AML-193 (cell line): ENCODE measurements around the gene CIAO3.

Experiments used
- DNase-seq, 2 experiments: peaks; one replicate each; lab custom pipeline; 2025; lab: John Stamatoyannopoulos, UW

The CIAO3 gene

DNA sequence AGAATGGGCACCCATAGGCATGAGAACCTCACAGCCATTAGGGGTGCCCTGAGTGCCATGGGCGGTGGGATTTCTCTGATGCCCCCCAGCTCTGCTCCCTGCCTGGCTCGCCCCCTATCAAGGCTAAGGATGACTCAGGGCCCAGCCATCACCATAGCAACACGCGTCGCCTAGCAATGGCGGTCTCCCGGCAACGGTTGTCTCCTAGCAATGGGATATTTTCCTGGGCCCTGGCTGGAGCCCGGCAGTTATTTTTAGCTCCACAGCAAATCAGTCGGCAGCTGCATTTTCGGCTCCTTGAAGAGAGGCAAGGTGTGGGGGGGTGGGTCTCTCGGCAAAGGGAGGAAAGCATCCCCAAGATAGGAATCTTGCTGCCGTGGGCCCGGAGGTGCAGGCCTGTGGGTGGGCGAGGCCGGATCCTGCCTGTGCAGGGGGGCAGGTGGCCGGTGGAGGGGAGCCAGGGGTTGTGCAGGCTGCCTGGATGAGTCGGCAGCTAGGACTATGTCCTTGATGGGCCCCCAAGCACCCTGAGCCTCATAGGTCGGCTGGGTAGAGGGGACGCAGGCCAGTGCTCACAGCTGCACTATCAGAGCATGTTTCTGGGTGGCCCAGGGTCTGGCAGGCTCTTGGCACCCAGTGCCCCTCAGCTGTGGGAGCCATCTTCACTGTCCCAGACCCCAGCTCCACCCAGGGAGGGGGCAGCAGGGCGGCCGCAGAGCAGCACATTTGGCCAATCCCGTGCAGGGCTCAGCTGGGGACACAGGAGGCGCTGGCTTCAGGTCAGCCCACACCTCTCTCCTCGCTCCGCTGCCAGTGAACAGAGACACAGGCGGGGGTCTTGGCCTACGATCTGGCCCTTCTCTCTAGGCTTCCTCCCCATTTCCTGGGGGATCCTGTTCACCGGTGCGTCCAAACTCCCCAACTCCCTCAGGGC, 31.0 kb downstream of the CIAO3 start:
- no peak for DNase-seq

DNA sequence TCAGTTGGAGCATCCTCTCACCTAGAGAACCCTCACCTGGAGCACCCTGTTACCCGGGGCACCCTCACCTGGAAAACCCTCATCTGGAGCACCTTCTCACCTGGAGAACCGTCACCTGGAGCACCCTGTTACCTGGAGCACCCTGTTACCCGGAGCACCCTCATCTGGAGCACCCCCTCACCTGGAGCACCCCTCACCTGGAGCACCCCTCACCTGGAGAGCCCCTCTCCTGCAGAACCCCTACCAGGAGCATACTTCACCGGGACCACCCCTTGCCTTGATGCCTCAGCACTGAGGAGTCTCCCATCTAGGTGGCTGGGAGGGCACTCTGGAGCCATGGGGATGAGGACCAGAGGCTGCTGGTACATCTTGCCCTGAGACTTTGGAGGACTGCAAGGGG, 31.8 kb downstream of the CIAO3 start:
- no peak for DNase-seq

DNA sequence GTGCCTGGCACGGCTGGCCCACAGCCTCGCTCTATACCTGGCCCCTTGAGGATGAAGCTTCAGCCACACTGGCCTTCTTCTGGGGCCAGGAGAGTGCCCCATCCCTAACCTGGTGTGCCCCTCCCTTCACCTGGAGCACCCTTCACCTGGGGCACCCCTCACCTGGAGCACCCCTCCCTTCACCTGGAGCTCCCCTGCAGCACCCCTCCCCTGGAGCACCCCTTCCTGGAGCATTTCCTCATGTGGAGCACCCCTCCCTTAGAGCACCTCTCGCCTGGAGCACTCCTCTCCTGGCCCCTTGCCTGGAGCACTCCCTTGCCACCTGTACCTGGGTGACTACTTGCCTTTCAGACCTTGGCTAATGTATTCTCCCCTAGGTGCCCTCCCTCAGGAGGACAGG, 32.8 kb downstream of the CIAO3 start:
- no peak for DNase-seq

DNA sequence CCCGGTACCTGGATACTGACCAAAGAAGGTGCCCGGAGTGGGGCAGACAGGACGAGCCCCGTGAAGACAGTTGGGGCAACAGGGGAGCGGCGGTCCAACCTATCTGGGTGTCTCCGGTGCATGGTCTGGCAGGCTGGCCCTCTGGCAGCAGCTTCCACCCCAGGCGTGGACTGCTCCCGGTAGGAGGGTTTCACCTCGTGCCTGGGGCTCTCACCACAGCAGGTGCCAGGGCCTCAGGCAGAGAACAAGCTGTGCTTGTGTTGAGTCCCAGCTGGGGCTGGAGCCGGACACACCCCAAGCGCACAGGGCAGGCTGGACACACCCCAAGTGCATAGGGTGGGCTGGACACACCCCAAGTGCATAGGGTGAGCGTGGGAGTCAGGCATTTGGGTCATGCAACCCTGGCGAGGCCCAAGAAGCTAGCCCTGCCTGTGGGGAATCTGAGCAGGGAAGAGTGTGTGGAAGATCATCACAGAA, 33.7 kb downstream of the CIAO3 start:
- DNase-seq: no peak

DNA sequence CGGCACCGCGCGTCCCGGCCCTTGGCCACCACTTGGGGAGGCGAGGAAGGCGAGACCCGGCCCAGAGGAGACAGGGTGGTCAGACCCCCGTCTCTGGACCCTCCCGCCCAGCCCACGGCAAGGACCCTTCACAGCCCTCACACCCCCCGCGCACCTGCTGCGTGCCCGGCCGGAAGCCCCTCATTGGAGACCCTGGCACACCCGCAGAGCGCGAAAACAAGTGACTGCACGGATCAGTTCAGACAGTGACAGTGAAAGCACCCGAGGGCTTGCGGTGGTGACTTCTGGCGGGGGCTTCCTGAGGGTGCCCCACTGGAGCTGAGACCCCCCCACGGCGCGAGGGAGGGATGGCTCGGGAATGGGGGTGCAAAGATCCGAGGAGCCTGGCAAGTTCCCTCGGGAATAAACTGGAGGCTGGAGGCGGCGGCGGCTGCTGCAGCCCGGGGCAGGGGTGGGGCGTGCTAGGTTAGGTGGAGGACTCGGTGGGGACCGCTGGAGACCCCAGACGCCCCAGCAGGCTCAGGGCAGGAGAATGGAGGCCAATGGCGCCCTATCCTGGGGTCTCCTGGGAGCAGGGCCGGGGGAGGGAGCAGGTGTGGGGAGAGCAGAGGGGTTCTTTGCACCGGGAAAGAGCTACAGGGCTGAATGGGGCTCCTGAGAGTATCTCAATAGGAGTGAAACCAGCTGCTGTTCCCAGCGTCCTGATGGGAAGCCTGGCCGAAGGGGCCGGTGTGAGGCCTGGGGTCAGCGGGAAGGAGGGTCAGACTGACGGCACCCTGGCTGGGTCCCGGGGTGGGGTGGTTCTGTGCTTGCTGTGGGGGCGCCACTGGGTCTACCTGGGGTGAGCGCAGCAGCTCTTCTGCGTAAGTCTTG, 34.4 kb downstream of the CIAO3 start:
- DNase-seq: no peak

DNA sequence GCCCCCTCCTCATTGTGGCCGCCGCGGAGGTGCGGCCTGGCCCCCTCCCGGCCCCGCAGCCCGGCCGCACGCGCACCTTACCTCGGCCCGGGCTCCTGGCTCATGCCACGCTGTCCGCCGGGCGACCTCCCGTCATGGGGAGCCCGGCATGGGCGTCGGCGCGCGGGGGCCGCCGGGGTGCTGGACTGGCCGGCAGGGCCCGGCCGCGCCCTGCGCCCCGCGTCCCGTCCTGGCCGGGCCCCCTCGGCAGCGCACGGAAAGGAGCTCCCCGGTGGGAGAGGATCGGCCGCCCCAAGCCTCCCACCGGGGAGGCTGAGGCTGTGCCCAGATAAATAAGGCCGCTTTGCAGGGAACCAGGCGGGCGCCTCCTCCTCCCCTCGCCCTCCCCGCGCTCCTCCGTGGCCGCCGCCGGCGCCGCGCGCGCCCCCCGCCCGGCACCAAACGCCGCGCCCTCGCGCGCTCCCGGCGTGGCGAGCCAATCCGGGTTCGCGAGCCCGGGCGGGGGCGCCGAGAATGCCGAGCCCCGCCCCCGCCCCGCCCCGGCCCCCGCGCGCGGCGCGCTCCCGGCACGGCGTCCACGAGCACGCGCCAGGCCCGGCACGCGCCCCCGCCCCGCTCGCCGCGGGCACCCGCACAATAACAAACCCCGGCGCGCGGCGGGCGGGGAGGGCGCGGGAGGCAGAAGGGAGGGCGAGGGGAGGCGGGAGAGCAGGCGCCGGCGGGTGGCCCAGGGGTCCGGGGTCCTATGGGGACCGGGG, 35.2 kb downstream of the CIAO3 start, which contains the start of gene FBXL16:
TSS of gene FBXL16 (minus strand) at position 371 of the 758 bp plus-strand sequence. CDS start 8,396 bp downstream, outside the sequence.
- no peak for DNase-seq

DNA sequence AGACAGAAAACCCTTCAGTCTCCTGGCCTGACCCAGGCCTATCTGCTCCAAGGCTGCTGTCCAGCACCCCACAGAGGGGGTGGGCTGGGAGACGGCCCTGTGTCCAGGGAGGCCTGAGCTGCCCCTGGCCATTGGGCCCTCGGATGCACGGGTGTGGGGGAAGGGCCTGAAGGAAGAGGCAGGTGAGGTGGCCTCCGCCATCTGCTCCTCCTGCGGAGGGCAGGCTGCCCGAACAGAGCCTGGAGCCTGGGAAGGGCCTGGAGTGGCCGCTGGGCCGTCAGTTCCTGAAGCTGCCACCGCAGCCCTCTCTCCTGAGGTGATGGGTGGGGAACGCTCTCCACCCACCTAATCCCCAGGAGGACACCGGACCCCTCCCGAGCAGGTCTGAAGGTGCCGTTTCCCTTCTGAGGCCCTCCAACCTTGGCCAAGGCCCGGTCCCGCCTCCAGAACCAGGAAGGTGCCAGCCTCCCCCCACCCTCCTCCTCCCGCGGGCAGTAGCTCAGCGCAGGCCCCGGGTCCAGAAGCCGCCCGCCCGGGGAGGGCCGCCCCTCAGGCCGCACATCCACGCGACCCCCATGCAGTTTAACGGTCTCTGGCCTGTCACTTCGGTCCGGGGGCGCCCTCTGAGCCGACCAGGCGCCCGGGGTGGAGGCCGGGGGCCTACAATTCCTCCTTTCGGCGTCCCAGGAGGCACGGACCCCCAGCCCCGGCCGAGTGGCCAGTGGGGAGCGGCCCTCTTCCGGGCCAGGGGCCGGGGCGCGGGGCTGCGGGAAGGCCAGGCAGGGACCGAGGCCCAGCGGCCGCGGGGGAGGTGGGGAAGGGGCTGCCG, 36.0 kb downstream of the CIAO3 start:
- DNase-seq: no peak

DNA sequence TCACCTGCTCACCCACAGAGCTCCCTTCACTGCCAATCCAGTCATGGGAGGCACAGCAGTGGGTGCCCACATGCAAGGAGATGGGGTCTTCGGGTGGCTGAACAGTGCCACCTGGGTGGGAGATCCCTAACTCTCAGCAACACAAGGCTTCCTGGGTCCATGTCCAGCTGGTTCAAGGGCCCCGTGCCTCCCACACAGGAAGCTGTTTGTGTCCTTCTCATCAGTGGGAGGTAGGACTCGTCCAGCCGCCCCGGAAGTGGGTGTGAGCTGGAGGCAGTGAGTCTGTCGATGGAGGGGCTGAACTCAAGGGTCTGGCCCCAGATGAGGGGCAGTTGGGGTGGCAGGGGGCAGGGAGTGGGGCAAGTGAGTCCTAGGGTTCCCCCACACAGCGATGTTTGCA, 36.8 kb downstream of the CIAO3 start:
- DNase-seq: no peak

DNA sequence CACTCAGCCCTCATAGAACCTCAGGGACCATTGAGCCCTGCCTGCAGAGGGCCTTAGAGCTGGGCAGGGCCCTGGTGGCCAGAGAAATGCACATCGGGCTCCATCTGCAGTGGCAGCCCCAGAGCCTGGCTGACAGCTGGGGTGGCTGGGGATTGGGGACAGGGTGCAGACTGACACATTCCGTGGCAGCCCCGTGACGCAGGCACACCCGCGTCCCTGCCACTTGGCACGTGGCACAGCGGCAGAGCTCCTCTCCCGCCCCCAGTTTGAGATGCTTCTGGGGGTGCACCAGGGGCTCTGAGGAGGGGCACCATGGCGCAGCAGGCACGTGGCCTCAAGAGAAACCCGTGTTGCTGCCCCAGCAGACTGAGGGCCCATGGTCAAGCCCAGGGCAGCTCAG, 37.4 kb downstream of the CIAO3 start:
- no peak for DNase-seq

DNA sequence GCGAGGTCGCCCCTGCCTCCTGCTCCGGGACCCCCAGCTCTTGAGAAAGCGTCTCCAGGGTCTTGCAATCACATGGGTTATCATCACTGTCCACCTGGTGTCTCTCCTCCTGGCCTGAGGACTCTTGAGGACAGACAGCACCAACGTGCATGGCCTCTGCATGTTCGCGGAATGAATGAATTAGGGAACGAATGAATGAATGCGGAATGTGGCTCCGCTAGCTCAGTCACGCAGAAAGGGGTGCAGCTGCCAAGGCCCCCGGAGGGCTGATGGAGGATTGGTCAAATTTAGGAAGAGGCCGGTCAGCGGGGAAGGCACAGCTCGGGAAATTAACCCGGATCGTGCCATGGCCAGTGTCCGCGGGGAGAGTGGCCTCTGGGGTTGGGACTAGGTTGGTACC, 38.5 kb downstream of the CIAO3 start:
- no peak for DNase-seq

DNA sequence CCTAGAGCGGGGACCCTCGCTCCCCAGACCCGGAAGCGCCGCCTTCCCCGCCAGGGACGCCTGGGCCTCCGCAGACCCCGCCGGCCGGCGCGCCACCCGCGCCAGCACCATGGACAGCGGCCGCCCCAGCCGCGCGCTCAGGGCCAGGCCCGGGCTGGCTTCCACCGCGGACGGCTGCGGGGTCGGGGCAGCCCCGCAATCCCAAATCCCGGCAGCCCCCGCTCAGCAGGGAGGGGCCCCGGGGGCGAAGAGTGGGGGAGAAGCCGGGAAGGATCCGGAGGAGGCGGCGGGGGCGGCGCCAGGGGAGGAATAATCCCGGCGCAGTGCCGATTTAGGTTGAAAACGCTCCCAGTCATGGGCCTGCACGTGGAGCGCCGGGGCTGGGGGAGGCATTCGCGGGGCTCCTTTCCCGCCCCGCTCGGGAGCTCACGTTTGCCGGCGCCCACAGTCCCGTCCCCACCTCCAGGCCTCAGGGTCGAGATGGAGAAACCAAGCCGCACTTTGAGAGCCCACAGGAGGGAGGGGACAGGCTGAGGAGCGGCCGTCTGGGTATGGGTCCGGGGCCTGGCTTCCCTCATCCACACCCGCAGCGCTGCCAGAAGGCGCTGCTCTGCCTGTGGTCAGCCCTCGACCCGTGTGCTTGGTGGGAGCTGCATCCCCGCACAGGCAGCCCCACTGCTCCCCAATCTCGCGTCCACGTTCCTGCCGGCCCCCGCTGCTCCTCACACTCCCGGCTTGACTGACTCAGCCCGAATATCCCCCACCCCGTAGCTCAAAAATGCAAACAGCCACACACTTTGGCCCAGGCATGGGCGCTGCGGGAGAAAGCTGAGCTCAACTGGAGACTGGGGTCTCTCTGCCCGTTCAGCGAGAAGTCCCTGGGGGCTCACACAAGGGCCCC, 39.9 kb downstream of the CIAO3 start:
- no peak for DNase-seq

DNA sequence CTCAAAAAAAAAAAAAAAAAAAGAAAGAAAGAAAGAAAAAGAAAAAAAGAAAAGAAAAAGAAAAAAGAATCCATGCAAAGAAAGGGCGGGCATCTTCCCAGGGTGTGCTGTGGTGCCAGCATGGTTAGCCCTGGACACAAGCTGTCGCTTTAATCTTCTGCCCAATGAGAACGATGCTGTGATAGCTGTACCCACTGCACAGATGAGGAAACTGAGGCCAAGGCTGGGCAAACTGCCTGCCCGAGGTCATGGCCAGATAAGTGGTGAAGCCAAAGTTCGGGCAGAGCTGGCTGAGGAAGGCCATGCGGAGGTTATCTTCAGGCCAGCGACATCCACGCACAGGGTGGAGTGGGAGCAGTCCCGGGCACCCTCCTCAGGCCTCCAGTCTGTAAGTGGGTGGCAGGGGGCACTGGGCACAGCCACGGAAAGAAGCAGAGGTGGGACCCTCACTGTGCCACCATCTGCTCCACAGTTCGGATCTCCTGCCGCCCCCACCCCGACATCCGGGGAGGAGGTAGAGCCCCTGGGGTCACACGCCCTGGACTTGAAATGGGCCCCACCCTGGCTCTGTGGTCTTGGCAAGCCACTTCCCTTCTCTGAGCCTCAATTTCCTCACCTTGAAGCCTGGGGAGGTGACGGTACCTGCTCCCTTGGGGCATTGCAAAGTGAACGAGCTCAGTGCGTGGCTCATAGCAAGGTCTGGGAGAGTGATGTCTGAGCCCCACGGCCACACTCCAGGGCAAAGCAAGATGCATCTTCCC, 41.7 kb downstream of the CIAO3 start:
- DNase-seq: no peak

DNA sequence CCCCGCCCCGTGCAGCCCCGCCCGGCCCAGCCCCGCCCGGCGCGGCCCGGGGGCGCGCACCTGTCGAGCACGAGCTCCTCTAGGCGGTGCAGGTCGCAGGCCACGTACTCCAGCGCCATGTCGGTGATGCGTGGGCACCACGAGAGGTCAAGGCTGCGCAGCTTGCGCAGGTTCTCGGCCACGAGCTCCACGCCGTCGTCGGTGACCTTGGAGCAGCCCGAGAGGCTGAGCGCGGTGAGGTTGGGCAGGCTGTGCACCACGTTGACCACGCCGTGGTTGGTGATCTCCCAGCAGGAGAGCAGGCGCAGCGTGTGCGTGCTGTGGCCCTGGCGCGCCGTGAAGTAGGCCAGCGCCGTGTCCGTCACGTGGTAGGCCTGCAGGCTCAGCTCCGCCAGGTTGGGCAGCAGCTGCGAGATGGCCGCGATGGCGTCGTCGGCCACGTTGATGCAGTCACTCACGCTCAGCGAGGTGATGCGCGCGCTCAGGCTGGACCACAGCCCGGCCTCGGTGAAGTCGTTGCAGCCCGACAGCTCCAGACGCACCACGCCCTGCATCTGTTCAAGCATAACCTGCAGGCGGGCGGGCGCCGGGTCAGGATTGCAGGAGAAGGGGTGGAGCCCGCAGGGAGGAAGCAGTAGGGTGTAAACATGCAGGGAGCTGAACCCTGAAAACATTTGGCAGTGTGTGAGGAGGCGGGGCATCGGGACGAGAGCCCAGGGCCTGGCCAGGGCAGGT, 45.3 kb downstream of the CIAO3 start:
- no peak for DNase-seq

DNA sequence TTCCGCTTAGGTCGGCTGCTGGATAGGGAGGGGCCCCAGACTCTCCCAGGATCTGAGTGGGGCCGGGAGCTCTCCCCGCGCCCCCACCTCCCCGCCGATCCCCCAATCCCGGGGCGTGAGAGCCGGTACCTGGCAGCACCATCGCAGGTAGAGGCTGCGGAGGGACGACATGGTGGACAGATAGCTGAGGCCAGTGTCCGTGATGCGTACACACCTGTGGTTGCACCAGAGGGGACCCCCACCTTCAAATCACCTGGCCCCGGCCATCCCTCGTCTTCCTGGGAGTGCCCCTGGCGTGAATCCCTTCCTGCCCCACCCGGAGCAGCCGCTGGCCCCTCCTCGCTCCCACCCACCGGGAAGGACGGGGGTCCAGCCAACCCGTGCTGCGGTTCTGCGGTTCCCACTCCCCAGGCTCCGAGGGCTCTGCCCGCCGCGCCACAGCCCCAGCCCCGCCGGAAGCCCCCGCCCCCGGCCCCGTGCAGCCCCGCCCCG, 45.9 kb downstream of the CIAO3 start:
- DNase-seq: no peak

DNA sequence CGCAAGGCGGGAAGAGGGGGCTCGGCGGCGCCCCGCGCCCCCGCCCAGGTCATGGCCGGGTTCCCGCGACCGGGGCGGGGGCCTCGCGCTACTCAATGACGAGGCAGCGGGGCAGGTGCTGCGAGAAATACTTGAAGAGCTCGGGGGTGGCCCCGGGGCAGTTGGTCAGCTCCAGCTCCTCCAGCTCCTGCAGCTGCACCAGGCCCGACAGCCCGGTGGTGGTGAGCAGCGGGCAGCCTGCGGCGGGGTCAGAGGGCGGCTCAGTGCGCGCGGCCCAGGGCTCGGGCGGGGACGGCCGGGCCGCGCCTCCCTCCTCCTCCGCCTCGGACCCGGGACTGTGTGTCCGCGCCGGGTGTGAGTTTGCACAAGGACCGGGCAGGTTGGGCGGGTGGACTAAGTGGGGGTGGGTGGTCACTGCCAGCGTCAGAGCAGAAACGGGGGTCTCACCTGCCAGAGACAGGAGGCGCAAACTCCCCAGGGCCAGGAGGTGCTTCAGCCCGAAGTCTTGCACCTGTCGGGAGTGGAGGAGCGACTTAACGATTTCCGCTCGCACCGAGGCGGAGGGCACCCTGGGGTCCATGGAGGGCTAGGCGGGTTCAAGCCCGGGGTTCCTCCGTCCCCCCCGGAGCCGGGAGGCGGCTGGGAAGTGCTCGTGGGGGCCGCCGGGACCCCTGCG, 46.5 kb downstream of the CIAO3 start:
- DNase-seq: no peak

DNA sequence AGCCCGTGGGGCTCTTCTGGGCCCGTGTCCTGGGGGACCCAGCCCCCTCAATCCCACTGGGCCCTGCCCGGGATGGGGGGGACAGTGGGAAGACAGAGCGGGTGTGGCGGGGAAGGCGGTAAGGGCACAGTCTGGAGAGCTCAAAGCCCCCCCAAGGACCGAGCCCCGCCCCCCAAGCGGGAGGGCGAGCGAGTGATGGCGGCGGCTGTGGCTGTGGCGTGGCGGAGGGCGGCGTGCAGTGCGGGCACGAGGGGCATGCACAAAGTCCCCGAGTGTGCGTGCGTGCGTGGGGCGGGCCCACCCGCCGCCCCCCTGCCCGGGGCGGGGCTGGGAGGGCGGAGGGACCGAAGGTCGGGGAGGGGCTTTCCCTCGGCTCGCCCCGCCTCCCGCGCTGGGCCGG, 47.0 kb downstream of the CIAO3 start:
- DNase-seq: no peak

DNA sequence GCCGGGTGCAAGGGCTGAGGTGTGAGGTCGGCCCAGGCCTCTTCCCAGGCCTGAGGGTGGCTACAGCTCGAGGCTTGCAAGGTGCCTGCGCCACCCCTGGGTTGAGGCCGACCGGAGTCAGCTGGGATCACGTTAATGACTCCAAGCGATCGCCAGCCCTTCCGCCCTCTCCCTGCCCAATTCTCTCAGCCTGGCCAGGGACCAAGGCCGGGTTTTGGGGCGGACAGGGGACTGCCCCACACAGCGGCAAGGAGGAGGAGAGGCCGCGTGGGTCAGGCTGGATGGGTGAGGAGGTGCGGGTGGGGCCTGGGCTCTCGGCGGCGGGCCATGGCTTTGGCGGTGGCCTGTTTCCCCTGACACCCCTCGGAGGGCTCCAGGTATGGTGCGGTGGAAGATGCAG, 47.4 kb downstream of the CIAO3 start:
- no peak for DNase-seq
